ENCODE data around the gene TMX1.
"Not testable (repeated sequence)": the region's sequence is repeated elsewhere in the genome, so short reads cannot be mapped to it uniquely, and the experiment has no call there.

The TMX1 gene, protein sequence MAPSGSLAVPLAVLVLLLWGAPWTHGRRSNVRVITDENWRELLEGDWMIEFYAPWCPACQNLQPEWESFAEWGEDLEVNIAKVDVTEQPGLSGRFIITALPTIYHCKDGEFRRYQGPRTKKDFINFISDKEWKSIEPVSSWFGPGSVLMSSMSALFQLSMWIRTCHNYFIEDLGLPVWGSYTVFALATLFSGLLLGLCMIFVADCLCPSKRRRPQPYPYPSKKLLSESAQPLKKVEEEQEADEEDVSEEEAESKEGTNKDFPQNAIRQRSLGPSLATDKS

DNA sequence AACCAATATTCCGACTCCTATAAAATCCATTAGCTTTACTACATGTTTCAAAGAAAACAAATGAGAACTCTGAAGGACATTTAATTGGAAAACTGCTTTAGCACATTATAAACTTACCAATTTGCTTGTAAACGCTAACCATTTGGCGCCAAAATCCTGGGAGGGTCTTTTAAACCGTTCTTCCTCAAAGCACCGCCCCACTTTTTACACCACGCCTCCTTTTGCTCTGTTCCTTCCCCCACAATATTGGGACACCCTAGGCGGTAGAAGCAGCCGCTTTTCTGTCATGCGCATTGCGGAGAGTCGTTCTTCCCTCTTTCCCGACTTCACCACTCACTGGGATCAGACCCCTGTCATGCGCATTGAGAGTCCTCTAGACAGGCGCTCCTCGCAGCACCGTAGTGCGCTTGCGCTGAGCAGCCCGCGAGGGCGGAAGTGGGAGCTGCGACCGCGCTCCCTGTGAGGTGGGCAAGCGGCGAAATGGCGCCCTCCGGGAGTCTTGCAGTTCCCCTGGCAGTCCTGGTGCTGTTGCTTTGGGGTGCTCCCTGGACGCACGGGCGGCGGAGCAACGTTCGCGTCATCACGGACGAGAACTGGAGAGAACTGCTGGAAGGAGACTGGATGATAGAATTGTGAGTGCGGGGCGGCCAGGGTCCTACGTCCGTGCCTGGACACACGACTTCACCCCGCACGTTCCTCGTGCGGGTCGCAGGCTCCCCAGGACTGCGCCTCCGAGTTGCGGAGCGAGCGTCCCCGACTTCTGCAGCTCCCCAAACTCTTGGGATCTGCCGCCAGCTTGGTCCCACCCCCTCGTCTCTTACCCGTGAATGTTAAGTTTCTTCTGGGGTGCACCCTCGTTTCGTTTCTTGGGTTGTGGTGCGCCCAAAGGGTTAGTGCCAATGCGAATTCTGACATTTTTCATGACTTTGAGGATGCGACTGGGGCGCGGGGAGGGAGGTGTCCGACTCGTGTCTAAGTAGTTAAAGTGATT is at the start of gene TMX1:
Gene TMX1 (plus strand): TSS at position 435 of the 991 bp plus-strand sequence. CDS start 46 bp downstream, at position 481.
- peak; percentile 99 for DNase-seq (ENCODE audit: low spot score)

DNA sequence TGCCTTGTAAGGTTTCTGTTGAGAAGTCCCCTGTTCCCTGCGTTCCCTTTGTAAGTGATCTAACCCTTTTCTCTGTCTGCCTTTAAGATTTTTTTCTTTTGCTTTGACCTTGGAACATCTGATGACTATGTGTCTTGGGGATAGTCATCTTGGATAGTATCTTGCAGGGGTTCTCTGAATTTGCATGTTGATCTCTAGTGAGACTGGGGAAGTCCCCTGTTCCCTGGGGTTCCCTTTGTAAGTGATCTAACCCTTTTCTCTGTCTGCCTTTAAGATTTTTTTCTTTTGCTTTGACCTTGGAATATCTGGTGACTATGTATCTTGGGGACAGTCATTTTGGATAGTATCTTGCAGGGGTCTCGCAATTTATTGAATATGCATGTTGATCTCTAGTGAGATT is 38.2 kb upstream of the TMX1 start:
- DNase-seq (ENCODE audit: low spot score): no peak

DNA sequence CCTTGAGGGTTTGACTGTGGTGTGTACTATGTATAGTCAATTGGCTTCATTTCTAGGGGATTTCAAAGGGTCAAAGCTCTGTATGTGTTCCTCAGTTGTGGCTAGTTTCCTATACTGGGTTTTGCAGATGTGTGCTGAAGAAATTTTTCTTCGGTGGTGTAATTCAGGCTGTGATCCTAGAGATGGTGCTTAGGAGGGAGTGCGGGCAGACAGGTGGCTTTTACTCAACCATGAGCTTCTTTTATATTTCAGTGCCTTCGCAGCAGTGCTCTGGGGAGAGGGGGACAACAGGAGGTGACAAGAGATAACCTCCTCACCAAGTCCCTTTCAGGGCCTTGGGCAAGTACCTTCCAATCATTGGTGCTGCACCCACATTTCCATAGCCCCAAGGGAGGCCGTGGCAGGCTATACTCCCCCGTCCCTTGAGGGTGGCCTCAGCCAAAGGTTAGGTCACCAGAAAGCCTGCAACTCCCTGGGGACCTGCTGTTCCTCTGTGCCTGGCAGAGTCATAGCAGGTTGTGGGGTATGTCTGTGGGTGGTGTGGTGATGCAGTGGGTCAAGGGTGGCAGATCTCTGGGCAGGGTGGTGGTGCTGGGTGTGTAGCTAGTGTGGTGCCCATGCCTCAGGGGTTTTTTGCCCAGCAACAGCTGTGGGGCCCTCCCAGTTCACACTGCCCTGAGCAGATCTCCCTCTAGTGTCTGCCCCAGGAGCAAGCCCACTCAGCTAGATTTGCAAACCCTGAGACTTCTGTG is 37.0 kb upstream of the TMX1 start:
- no peak for DNase-seq (ENCODE audit: low spot score)

DNA sequence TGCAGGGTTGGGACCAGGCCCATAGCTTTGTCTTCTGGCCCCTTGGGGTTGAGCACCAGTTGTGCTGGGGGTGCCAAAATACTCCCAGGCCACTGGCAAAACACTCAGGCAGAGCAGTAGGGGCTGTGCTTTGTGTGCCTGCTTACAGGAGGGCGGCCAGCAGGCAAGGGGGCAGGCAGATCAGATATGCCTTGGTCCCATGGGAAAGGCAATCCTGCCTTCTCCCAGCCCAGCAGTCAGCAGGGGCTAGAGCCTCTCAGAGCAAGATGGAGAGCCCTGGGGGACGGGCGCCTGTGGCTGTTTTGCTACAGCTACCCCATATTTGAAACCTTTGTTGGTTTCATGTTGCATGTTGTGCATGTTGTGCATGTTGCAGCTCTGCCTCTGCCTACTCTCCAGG is 36.2 kb upstream of the TMX1 start:
- DNase-seq (ENCODE audit: low spot score): no peak

DNA sequence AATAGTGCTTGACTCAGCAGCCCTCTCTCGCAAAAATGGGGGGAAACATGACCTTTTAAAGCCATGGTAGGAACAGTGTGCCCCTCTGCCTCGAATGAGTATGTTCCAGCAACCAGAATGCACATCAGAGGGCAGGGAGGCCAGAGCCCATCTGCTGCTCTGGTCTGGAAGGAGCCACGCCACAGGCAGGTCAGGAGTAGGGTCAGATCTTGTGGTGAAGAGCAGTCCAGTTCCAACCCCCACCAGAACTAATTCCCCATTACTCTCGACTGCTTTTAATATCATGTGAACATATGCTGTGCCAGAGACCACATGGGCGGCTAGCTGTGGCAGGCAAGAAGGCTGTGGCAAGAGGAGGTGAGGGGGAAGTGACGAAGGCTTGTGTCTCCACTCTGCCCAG is 34.6 kb upstream of the TMX1 start:
- DNase-seq (ENCODE audit: low spot score): no peak

DNA sequence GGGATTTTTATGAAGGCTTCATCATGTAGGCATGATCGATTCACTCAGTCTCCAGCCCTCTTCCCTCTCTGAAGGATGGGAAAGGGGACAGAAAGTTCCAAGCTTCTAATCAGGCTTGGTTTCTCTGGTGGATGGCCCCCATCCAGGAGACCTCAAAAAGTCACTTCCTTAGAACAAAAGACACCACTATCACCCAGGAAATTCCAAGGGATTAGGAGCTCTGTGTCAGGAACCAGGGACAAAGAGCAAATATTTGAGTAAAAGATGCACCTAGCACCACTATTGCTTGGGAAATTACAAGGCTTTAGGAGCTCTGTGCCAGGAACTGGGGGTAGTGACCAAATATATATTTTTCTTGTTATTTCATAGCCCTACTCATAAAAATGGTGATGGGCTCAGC is 33.6 kb upstream of the TMX1 start:
- DNase-seq (ENCODE audit: low spot score): no peak

GRCh38 chr14:51207621-51208020 is 32.4 kb upstream of the TMX1 start:
- DNase-seq (ENCODE audit: low spot score): no peak

GRCh38 chr14:51208982-51209381 is 31.1 kb upstream of the TMX1 start:
- DNase-seq (ENCODE audit: low spot score): no peak

DNA sequence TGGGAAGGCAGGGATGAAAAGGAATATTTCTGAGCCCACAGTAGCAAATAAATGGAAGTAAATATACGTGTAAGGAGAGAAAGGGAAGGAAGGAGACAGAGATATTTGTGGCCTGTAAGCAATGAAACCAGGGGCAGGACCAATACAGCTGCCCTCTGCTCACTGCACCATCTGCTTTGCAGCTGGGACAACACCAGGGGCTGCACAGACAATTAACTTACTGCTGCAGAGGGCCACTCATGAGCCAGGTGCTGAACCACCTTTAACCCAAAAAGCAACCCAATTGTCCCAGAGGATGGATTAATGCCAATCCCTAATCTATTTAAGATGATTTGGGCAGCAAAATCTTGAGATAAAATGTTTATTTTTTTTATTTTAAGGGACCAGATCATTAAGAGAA is 30.6 kb upstream of the TMX1 start:
- no peak for DNase-seq (ENCODE audit: low spot score)

DNA sequence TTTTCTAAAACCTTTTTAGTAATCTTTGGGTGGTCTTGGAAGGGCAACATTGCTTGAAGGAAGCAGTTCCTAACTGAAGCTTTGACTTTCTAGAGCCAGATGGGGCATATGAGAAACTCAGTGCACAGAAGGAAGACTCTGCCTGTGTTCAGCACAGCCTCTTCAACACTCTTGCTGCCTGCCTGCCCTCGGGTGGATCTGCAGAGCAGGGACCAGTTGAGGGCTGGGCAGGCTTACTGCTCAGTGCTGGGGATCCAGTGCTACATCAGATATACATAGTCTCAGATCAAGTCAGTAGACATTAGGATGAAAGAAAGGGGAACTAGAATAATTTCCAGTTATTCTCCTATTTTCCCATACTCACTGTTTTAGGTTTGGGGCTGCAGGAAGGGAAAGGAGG is 29.5 kb upstream of the TMX1 start:
- DNase-seq (ENCODE audit: low spot score): no peak

DNA sequence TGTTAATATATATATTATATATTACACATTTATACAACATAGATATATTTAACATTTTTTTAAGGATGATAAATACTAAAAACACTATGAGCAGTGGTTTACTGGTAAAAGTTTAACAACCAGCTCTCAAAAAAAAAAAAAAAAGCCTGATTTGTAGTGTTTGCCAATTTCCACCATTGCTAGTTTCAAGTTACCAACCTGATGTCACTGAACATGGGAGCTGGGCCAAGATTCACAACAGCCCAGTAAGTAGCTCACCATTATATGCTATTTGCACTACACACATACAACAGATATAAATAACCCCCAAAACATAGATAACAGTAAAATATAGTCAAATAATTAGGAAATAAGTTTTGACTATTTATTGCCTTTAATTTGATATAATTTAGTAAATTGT is 28.9 kb upstream of the TMX1 start:
- DNase-seq (ENCODE audit: low spot score): peak; percentile 11

DNA sequence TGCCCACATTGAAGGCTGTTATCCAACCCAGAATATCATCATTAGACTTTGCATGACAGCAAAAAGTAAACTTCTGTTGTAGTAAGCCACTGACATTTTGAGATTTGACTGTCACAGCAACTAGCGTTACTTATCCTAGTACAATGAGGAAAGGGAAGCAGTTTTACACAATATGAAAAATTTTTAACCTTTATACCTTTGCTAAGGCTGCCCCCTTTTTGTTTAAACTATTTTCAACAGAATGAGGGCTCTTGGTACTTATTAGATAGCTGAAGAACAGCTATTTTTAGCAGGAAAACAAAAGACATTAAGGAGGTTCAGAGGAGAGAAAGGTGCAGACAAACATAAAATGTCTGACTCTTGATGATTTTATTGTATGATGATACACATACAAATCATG is 23.4 kb upstream of the TMX1 start:
- DNase-seq (ENCODE audit: low spot score): no peak

- peak; percentile 53 for DNase-seq (ENCODE audit: low spot score)
Measured at GRCh38 chr14:51219473-51220448, 20.3 kb upstream of the TMX1 start.

DNA sequence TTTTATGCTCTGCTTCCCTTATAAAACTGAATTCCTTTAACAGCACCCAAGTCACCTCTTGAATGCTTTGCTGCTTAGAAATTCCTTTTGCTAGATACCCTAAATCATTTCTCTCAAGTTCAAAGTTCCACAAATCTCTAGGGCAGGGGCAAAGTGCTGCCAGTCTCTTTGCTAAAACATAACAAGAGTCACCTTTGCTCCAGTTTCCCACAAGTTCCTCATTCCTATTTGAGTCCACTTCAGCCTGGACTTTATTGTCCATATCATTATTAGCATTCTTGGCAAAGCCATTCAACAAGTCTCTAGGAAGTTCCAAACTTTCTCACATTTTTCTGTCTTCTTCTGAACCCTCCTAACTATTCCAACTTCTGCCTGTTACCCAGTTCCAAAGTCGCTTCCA is 16.6 kb upstream of the TMX1 start:
- not testable (repeated sequence) for DNase-seq (ENCODE audit: low spot score)

DNA sequence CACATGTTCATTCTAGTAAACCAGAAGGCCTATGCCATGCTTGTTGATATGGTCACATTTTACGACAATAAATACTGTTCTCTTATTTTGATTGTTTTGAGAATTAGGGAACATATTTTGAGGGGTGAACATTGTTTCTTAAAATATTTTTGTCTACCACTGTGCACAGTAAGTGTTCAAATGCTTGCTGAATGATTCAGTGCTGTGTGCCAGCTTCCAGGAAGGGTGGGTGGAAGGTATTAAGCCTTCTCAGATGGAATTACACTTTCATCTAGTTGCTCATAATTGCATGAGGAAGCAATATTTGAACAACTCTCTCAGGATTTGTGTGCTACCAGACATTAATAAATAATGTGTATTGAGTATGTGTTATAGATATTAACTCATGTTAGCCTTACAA is 15.5 kb upstream of the TMX1 start:
- DNase-seq (ENCODE audit: low spot score): no peak

GRCh38 chr14:51225751-51226150 is 14.3 kb upstream of the TMX1 start:
- no peak for DNase-seq (ENCODE audit: low spot score)

DNA sequence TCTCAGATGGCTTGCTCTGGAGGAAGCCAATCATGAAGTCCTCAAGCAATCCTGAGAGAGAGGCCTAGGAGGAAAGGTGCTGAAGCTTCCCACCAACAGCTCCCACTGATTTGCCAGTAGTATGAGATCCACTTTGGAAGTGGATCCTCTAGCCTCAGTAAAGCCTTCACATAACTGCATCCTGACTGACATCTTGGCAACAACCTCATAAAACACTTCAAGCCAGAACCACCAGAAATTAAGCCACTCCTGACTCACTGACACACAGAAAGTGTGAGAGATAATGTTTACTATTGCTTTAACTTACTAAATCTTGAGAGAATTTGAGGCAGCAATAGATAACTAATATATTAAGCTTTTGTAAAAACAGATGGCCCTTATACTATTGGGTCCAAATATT is 11.7 kb upstream of the TMX1 start:
- no peak for DNase-seq (ENCODE audit: low spot score)

GRCh38 chr14:51228890-51229289 is 11.2 kb upstream of the TMX1 start:
- DNase-seq (ENCODE audit: low spot score): no peak

DNA sequence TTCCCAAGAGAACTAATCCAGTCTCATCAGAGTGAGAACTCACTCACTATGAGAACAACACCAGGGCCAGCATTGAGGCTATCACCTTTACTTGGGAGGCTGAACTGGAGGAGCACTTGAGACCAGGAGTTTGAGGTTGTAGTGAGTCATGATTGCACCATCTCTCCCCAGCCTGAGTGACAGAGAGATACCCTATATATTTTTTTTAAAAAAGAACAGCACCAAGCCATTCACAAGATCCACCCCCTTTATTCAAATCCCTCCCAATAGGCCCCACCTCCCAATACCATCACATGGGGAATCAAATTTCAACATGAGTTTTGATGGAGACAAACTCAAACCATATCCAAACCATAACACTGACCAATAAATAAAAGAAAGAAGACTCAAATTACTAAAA is 3.7 kb upstream of the TMX1 start:
- DNase-seq (ENCODE audit: low spot score): peak; percentile 44

- no peak for DNase-seq (ENCODE audit: low spot score)
Measured at GRCh38 chr14:51240804-51241380, 845 bp downstream of the TMX1 start.

Measured in RKO (cell line).